Activated T-cell treated with anti-CD3 and anti-CD28 coated beads, Interleukin-2, amount 50 U/mL, for 48 hours (primary cell): ENCODE results near the gene PRKCD.

ENCODE experiments used
- DNase-seq, 2 experiments: peaks; one replicate each; pipeline ENCODE4 v3.0.0-alpha.2; 2020

Gene PRKCD

DNA sequence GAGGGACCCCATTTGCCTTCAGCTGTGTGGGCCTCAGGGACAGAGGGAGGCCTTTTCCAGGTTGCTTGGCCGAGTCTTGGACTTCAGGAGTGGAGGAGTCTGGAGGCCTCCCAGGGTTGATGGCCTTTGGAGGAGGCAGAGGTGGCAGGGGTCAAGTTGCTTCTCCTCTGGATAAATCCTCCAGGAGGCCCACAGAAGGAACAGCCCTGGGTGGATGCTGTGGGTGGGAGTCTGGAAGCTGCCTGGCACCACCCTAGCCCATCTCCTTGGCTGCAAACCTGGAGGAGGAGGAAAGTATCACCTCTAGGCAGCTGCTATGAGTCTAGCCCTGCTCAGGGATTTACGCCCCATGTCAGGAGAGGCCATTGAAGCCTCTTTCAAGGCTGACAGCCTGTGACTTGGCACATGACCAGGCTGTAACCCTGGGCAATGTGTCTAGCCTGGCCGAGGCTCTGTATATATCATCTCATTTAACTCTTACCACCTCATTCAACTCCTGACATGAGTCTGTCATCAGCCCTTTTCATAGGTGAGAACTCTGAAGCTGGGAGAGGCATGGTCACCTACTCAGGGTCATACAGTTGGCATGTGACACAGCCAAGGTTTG lies 2.9 kb upstream of the PRKCD start:
- DNase-seq: no peak

- no peak for DNase-seq
These were observed 2.2 kb upstream of the PRKCD start for GRCh38 chr3:53158765-53159155.

DNA sequence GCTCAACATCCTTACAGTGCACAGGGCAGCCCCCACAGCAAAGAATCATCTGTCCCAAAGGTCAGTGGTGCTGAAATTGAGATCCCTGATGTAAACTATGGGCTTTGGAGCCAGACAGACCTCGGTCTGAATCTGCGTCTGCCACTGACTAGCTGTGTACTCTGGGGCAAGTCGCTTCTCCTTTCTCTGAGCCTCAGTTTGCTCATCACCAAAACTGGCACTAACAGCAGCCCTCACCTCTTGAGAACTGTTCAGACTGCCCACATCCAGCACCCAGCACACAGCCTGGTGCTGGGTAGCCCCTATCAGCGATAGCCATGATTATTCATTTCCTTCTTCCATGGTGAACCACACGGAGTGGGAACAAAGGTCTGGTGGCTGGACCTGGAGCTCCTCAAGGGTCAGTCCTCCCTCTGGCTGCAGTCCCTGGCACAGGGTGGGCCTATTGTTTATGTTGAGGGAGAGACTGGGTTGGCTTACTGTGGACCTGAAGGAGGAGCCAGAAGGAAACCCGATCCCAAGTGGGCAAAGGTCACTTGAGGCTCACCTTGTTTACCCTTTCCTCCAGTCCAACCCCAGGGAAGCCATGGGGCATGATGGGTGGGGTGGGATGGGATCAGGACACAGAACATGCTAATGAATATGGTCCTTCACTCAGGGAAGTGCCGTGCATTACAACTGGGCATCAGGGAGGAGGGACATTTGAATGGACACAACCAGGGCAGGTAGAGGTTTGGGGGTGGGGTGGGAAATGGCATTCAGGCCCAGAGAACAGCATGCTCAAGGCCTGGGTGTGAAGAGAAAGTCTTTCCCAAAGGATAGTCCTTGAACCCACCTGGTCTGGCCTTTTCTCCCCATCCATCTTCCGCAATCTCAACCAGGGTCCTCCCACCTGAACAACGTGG lies 1.6 kb upstream of the PRKCD start:
- no peak for DNase-seq

DNA sequence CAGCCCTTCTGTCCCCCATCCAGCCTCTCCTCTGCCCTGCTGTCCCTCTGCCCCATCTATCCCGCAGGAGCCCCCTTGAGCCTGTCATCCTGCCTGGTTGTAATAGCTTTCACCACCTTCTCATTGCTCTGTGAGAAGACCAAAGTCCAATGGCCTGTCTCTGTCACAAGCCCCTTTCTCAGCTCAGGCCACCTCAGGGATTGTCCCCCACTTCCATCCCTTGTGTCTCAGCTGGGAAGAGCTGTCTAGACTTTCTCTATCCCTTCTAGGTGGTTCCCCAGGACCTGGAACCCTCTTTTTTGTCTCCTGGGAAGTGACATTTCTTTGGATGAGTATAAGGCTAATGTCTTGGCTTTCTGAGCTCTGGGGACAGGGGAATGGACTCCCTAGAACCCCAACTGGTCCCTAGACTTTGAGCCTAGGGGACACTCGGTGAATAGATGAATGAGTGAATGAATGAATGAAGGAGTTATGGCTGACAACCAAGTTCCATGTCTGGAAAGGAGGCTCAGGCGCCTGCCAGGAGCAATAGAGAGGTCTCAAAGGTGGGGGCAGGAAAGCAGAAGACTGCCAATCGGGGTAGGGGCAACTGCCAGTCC lies 849 bp upstream of the PRKCD start:
- no peak for DNase-seq

- peak in 1 of 2 experiments; percentile 47 for DNase-seq
These were observed 426 bp downstream of the PRKCD start for GRCh38 chr3:53161450-53161819.

GRCh38 chr3:53161820-53162671 lies 1.0 kb downstream of the PRKCD start:
- DNase-seq: peak; percentile 61 to 64

DNA sequence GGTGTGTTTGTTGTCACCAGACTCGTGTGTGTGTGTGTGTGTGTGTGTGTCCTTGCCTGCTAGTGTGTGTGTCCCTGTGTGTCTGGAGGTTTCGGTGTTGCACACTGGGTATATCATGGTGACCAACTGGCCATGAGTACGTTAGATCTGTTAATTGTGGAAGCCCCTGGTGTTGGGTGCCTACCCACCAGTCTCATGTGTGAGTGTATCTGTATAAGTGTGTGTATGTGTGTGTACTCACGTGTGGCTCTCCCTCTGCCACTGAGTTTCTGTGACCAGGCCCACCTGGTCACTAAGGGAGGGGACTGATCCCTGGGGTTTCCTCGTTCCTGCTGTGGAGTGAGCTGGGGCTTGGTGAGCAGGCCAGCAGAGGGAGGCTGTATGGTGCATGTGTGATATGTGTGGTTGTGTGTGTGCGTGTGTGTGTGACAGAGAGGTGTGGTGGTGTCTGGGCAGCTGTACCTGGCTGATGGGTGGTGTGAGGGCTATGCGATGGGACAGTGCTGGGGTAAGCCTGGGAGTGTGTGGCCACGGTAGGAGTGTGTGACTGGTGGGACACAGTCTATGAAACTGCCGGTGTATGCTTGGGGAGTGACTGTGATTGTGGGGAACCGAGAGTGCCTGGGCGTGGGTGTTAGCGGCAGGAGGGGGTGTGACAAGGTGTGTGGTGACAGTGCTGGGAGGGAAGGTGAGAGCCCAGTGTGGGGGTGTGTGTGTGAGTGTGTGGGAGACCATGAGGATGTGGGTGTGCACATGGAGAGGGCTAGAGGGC lies 1.8 kb downstream of the PRKCD start:
- peak; percentile 38 to 54 for DNase-seq

GRCh38 chr3:53163444-53164387 lies 2.7 kb downstream of the PRKCD start:
- DNase-seq: no peak

GRCh38 chr3:53164911-53165310 lies 3.9 kb downstream of the PRKCD start:
- DNase-seq: no peak

DNA sequence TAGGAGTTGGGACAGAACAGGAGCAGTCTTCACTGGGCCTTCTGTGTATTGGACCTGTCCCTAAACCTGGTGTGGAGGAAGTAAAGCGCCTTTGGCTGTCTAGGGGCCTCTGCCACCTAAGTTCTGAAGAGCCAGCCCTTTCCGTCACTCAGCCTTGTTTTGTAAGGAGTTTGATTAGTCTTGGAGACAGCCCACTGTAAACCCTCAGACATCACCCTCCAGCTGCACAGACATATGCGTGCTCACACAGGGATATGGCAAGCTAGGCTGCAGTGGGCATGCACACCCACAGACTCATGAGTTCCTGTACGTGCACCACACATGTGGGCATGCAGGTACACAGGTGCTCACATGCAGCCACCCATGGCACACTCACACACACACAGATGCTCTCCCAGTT lies 5.2 kb downstream of the PRKCD start:
- DNase-seq: no peak

DNA sequence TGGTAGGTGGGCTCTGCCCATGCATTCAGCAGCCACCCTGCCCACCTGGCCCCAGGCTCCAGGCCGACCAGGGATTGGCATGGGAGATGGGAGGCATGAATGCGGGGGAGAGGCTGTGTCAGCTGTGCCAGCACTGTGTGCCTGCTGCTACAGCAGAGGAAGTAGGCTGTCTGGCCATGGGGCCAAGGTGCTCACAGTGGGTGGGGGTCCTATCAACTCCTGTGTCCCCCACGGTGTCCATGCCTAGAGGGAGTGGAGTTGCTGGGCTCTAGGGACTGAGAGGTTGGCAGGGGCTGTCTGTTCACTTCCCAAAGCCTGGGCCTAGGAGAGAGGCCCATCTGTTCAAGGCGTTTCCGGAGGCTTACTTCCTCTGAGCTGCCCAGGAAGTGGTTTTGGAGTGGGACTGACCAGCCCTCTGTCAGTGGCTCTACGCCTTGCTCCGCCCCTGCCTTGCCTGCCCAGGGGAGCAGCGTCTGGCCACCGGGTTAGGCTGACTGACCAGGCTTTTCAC lies 5.8 kb downstream of the PRKCD start:
- no peak for DNase-seq

- DNase-seq: no peak
These were observed 6.6 kb downstream of the PRKCD start for GRCh38 chr3:53167418-53168174.

- DNase-seq: no peak
These were observed 7.3 kb downstream of the PRKCD start for GRCh38 chr3:53168175-53168923.

- no peak for DNase-seq
These were observed 8.2 kb downstream of the PRKCD start for GRCh38 chr3:53169045-53169831.

- DNase-seq: no peak
These were observed 8.9 kb downstream of the PRKCD start for GRCh38 chr3:53169832-53170324.

DNA sequence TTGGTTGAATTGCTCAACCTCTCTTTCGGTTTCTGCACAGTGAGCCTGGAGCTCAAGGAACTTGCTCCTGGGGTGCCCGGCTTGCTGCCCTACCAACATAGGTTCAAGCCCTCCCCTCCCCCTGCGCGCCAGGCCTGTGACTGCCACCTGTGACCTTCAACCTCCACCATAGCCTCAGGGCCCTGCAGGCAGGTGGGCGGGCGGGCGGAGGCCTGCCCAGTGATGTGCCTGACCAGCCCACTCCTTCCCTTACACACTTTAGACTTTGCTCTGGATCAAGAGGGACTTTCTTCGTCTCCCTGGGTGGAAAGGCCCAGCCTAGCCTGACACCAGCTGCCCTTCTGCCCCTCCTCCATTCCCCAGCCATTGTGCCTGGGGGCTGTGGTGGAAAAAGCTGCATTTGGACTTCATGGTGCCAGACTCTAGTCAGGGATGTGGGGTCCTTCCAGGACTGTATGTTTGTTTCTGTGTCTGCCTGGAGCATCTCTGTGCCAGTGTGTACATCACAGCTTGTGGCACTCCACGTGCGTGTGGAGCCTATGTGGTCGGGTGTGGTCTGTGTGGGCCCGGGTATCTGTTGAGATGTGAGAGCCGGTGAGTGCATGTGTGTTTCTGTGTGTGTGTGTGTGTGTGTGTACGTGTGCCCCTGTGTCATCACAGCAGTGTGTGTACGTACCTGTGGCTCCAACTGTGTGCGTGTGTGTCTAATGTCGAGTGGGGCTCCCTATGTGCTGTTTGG lies 9.5 kb downstream of the PRKCD start:
- DNase-seq: peak; percentile 36 to 48

DNA sequence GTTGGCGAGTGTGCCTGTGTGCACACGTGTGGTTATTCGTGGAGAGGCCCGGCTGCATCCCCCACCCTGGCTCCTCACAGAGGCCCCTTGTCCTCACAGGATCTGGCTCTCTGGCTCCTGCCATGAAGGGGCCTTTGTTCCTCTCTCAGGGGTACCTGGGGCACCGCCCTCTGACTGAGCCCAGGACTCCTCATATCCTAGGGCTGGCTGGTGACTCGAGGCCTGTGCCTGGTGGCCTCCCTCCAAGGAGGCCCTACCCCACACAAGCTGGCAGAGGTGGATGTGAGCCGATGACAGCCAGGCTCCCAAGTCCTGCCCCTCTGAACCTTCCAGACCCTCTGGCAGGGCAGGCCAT lies 10.0 kb downstream of the PRKCD start:
- no peak for DNase-seq
